Ectodermal cell (in vitro differentiated cells): ENCODE measurements around the gene UNC5A.
A peak's percentile ranks its signal among the peaks of the same experiment; 100 is the strongest.

Source experiments
- H3K27ac ChIP-seq: 2 replicates; pipeline ENCODE4 v1.7.0; 2013; ENCODE audit warnings: mild to moderate bottlenecking, low read depth, low read length; ENCODE audit not compliant: insufficient read depth, poor library complexity, severe bottlenecking
- H3K27me3 ChIP-seq: 2 replicates; pipeline ENCODE4 v1.7.0; 2013; ENCODE audit warnings: mild to moderate bottlenecking, low read length; ENCODE audit not compliant: insufficient read depth, control insufficient read depth, poor library complexity, severe bottlenecking
- H3K36me3 ChIP-seq: one replicate; pipeline ENCODE4 v1.7.0; 2013; ENCODE audit warnings: low read length; ENCODE audit not compliant: control insufficient read depth, insufficient read depth
- H3K4me1 ChIP-seq: one replicate; pipeline ENCODE4 v1.7.0; 2013; ENCODE audit warnings: low read length; ENCODE audit not compliant: control insufficient read depth, insufficient read depth
- H3K4me3 ChIP-seq: 2 replicates; pipeline ENCODE4 v1.7.0; 2013; ENCODE audit warnings: low read depth, low read length, control low read depth; ENCODE audit not compliant: insufficient read depth
- H3K9me3 ChIP-seq: 2 replicates; pipeline ENCODE4 v1.7.0; 2013; ENCODE audit warnings: mild to moderate bottlenecking, low read length, moderate library complexity; ENCODE audit not compliant: control insufficient read depth
- WGBS, 2 experiments: methylation state at CpG; one replicate each; pipeline ENCODE4 v1.1.7; 2013; ENCODE audit warnings: missing lambda C conversion rate in 2 of 2; 5-methylcytosine and 5-hydroxymethylcytosine counted together

Gene UNC5A

DNA sequence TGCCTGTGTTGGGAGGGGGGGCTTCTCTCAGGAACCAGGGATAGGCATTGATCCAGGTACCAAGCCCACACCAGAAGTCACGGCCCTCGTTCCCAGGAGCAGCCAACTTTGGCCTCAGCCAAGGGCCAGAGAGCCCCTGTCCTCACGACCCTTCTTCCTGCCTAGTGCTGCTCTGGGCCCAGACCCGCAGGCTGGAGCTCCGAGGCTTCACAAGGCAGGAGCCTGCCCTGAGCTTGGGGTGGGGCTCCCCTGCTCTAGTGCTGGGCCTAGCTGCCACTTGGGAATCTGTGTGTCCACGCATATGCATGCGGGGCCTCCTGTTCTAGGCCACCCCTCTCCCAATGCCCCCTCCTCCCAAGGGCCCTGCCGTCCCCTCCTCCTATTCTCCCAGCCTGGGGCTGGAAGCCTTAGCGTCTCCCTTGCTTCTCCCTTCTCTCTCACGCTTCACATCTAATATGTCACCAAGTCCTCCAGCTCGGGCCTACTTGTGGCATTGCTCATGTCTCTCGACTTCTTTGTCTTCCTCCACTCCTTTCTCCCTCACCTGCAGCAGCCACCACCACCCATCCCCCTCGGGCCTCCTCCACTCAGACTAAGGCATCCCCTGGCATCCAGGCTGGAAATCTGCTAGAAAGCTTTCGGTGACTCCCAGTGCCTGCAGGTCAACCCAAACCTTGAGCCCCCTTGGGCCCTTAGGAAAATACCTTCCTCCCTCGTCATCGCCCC lies 3.4 kb downstream of the UNC5A start:
- Histone ChIP-seq H3K27ac (no peak overlapping the region), H3K9me3 (no peaks in the 10 kb centered on the region), H3K27me3 (peaks cover 96% of the 10 kb centered on the region), H3K4me3 (no peak overlapping the region), H3K36me3 (no peaks in the 10 kb centered on the region), H3K4me1 (peaks cover 18% of the 10 kb centered on the region)
- WGBS, 2 experiments: 80 to 81% methylated on average over 16 of the region's 16 CpGs

DNA sequence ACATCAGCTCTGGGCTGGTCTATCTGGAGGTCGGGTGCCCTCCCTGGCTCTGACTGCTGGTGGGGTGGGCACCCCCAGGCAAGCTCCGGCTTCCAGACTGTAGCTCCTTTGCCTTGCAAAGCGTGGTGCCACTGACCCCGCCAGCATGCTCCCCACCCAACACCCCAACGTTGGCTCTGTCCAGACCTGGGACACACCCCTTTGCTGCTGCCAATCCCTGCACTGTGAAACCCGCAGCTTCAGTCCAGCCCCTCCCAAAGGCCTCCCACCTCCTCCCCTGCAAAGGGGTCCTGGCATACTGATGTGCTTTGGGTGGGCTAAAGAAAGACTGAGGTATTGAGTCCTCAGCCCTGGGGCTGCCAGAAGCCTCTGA lies 3.9 kb downstream of the UNC5A start:
- 82 to 85% methylated on average over 6 of the region's 6 CpGs for WGBS, 2 experiments
- peaks cover 96% of the 10 kb centered on the region for H3K27me3 ChIP-seq
- no peaks in the 10 kb centered on the region for H3K9me3 ChIP-seq
- no peak overlapping the region for H3K4me3 ChIP-seq
- H3K4me1 ChIP-seq: peaks cover 21% of the 10 kb centered on the region
- H3K27ac ChIP-seq: no peak overlapping the region
- H3K36me3 ChIP-seq: no peaks in the 10 kb centered on the region

DNA sequence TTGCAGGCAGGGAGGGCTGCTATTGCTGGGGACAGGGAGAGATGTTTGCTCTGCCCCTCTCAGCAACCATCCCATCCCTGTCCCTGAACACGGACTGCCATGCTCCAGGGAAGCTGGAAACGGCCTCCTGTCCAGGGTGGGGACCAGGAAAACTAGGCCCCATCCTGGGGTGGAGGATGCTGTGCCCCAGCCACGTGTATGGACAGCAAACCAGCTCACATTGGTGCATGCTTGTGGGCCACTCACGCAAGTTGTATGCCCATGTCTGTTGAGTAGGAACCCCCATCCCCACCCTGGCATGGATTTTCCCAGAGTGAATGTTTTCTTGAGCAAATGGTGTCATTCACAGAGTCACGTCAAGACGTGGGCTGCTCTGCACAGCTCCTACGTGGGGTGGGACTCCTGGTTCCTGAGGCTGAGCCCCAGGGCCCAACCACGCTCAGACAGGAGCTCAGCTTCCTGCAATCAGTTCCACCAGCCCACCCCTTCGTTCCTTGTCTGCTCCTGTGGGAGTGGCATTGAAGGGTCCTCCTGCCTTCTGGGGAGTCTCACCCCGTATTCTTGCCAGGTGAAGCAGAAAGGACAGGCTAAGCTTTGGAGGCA lies 4.6 kb downstream of the UNC5A start:
- H3K4me3 ChIP-seq: no peak overlapping the region
- H3K27me3 ChIP-seq: peaks cover 96% of the 10 kb centered on the region
- no peak overlapping the region for H3K27ac ChIP-seq
- H3K36me3 ChIP-seq: no peaks in the 10 kb centered on the region
- WGBS, 2 experiments: 78 to 80% methylated on average over 10 of the region's 10 CpGs
- H3K4me1 ChIP-seq: peaks cover 21% of the 10 kb centered on the region
- H3K9me3 ChIP-seq: no peaks in the 10 kb centered on the region

DNA sequence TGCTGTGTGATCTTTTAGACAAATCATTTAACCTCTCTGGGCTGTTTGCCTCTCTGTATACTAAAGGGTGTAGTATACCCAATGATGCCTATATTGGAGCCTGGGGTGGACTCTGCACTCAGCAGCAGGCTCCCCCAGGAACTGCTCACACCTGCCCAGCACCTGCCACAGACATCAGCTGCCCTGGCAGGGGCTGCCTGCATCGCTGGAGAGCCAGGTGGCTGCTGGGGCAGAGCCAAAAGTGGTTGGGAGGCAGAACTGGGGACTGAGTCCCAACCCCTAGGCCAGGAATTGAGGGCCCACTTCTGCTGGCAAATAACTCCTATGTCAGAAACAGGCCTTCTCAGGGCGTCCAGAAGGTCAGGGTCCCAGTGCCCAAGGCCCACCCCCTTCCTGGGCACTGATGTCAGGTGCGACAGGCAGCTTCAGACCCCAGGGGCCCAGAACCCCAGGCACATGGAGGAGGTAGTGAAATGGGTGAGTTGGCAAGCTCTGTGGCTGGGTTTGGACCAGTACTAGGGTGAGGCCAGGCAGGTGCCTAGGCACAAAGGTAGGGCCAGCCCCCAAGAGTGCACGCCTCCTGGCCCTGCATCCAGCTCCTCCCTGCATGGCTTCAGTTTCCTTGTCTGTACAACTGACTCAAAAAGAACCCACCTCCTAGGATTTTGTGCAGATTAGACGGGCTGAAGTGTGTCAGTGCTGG lies 5.8 kb downstream of the UNC5A start:
- H3K4me1 ChIP-seq: peaks cover 18% of the 10 kb centered on the region
- no peak overlapping the region for H3K27ac ChIP-seq
- WGBS, 2 experiments: 83 to 85% methylated on average over 5 of the region's 5 CpGs
- H3K36me3 ChIP-seq: no peaks in the 10 kb centered on the region
- H3K9me3 ChIP-seq: no peaks in the 10 kb centered on the region
- no peak overlapping the region for H3K4me3 ChIP-seq
- H3K27me3 ChIP-seq: peaks cover 99% of the 10 kb centered on the region

DNA sequence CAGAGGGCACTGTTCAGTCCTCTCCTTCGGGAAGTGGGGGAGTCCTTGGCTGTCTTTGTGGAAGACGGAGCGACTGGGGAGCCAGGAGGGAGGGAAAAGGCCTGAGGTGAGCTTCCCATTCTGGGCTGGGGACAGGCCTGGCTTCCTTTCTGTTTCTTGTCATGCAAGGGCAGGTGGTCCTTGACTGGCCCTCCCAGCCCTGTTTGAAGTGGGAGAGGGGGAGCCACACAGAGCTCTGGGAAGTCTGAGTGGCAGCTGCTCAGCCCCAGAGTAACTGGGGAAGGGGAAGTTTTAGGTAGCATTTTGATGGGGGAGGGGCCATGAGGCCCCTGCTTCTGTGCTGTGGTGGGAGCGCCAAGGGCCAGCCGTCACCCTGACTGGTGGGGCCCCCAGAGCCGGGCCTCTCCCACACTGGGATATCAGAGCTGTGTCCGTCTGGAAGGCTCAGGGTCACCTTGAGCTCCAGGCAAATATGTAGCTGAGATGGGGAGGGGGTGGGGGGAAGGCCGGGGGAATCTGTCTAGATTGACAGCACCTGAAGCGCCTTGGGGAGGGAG lies 6.5 kb downstream of the UNC5A start:
- peak overlapping the region; percentile 13 for H3K4me3 ChIP-seq
- peaks cover 98% of the 10 kb centered on the region for H3K27me3 ChIP-seq
- H3K4me1 ChIP-seq: peaks cover 18% of the 10 kb centered on the region
- no peak overlapping the region for H3K27ac ChIP-seq
- H3K9me3 ChIP-seq: no peaks in the 10 kb centered on the region
- WGBS, 2 experiments: 18 to 26% methylated on average over 9 of the region's 9 CpGs
- no peaks in the 10 kb centered on the region for H3K36me3 ChIP-seq

DNA sequence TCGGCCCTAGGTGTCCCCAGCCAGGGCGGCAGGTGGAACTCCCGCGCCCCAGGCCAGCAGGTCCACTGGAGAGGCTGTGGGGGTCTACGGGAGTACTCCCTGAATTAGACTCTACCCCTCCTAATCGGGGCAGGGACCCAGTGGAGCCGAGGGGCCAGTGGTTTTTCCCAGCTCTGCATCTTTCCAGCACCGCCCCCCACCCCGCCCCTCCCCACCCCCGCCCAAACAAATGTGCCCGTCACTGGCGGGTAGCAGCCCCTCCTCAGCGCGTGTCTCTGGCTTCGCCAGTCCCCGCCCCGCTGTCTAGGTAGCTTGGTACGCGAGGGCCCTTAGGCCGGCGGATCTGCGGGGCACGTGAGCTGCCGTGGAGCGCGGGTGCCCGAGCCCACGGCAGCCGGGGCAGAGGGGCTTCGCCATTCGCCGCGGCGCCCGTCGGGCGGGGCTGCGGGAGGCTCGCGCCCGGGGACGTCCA lies 7.0 kb downstream of the UNC5A start:
- no peaks in the 10 kb centered on the region for H3K9me3 ChIP-seq
- no peak overlapping the region for H3K27ac ChIP-seq
- H3K4me3 ChIP-seq: peak overlapping the region; percentile 34
- peaks cover 93% of the 10 kb centered on the region for H3K27me3 ChIP-seq
- H3K4me1 ChIP-seq: peaks cover 18% of the 10 kb centered on the region
- WGBS, 2 experiments: 1 to 2% methylated on average over 41 to 42 of the region's 42 CpGs
- H3K36me3 ChIP-seq: no peaks in the 10 kb centered on the region

DNA sequence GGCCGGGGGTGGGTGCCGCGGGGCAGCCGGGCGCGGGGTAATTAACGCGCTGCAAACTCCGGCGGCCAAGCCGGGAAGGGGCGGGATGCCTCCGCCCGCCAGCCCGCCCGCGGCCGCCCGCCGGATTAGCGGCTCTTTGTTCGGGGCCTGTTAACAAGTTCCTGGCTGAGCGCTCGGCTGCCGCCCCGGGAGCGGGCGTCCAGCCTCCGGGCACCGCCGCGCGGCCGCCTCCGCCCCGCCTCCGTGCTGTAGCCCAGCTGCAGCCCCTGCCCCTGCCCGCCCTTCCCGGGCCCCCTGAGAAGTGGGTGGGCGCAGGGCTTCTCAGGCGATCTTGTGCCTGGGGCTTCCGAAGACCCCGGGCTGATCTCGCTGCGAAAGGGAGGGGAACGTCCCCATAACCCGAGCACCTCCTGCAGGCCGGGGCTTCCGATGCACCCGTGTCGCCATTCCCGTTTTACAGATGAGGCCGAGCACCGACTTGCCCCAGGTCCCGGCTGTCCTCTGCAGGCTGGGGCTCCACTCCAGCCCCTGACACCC lies 7.5 kb downstream of the UNC5A start:
- Histone ChIP-seq H3K27me3 (peaks cover 90% of the 10 kb centered on the region), H3K4me3 (peak overlapping the region; percentile 34), H3K27ac (no peak overlapping the region), H3K9me3 (no peaks in the 10 kb centered on the region), H3K4me1 (peaks cover 18% of the 10 kb centered on the region), H3K36me3 (no peaks in the 10 kb centered on the region)
- 0 to 1% methylated on average over 55 of the region's 55 CpGs for WGBS, 2 experiments

DNA sequence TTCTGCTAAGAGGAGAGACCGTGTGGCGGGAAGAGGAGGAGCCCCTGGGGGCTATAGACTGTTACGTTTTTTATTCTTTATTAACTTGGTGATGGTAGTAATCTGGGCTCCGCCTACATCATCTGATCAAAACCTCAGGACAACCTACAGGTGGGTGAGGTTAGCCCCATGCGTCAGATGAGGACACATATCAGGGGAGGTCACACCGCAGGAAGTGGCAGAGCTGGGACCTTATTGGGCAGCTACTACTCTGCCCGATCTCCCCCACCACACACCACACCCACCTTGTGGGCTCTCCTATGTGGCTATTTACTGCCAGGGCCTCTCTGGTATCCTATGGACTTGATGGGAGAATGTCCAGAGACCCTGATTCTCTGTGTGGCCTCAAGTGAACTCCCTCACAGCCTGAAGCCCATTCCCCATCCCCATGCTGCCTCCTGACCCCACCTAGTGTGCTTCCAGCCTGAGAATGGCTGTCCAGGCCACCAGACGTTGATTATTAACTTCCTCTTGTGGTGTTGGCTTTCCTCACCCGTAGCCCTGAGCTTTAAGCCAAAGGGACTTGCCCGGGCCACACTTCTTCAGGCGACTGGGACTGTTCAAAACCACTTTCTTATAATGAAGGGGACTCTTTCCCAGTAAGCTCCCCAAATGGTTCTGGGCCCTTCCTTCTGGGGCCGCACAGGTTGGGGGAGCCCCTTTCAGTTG lies 8.2 kb downstream of the UNC5A start:
- no peak overlapping the region for H3K27ac ChIP-seq
- H3K36me3 ChIP-seq: no peaks in the 10 kb centered on the region
- H3K4me1 ChIP-seq: peaks cover 20% of the 10 kb centered on the region
- peak overlapping the region; percentile 34 for H3K4me3 ChIP-seq
- H3K27me3 ChIP-seq: peaks cover 90% of the 10 kb centered on the region
- H3K9me3 ChIP-seq: no peaks in the 10 kb centered on the region
- WGBS, 2 experiments: 62 to 74% methylated on average over 9 to 12 of the region's 12 CpGs

DNA sequence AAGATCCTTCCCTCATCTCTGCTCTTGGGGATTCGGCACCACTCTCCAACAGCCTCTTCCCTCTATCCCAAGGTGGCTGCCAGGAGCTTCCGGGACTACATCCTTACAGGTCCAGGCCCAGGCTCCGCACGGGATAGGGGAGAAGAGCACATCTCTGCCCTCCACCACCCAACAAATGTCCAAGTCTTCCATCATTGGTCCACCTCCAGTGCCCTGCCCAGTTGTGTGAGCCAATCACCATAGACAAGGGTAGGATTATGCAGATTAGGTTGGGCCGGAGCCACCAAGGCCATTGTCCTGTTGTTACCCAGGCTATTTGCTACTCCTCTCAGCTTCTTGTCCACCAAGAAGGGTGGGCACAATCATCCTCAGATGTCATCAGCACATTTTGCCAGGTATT lies 9.1 kb downstream of the UNC5A start:
- peaks cover 20% of the 10 kb centered on the region for H3K4me1 ChIP-seq
- no peak overlapping the region for H3K4me3 ChIP-seq
- H3K27me3 ChIP-seq: peaks cover 87% of the 10 kb centered on the region
- H3K9me3 ChIP-seq: no peaks in the 10 kb centered on the region
- no peak overlapping the region for H3K27ac ChIP-seq
- no peaks in the 10 kb centered on the region for H3K36me3 ChIP-seq
- 83 to 85% methylated on average over 5 of the region's 5 CpGs for WGBS, 2 experiments
